Peyer's patch (tissue), 4 donors: Measurements from ENCODE around the gene IGF1R. TPM values are rescaled to one million over a fixed set of nuclear protein-coding genes. Genes with fewer than 3 reads are reported as not detected.

Experiments
- DNase-seq, 3 donors: peaks; one replicate each; pipeline ENCODE4 v3.0.0-alpha.2; 2017 to 2019
- H3K27ac ChIP-seq, 4 donors: fragments of 200-600 bp; sonication (generic); one replicate each; pipeline ENCODE4 v1.5.1; 2016 to 2019
- H3K27me3 ChIP-seq, 2 donors: fragments of 200-600 bp; sonication (generic); one replicate each; pipeline ENCODE4 v1.5.1; 2019
- H3K36me3 ChIP-seq, 3 donors: fragments of 200-600 bp; sonication (generic); one replicate each; pipeline ENCODE4 v1.5.1; 2016 to 2019
- H3K4me1 ChIP-seq, 4 donors: fragments of 200-600 bp; sonication (generic); one replicate each; pipeline ENCODE4 v1.5.1; 2016 to 2019
- H3K4me3 ChIP-seq, 4 donors: fragments of 200-600 bp; sonication (generic); 1 replicate in 3 of 4; 2 replicates in 1 of 4; pipeline ENCODE4 v1.5.1; 2016 to 2019; ENCODE audit warnings: mild to moderate bottlenecking in 1 of 4
- H3K9me3 ChIP-seq, 4 donors: fragments of 200-600 bp; sonication (generic); one replicate each; pipeline ENCODE4 v1.5.1; 2016 to 2019; ENCODE audit warnings: mild to moderate bottlenecking in 1 of 4
- CTCF ChIP-seq, 6 experiments: fragments of 450-650 bp in 4 of 6; fragments of 200-600 bp in 2 of 6; sonication (generic) in 1 of 6; IDR thresholded peaks; one replicate each; pipeline ENCODE4 v1.5.1; 2017 to 2019; ENCODE audit warnings: antibody characterized with exemption in 6 of 6, mild to moderate bottlenecking in 3 of 6, moderate library complexity in 1 of 6
- POLR2A ChIP-seq, 2 donors: fragments of 450-650 bp; IDR thresholded peaks; one replicate each; pipeline ENCODE4 v1.5.1; 2017; ENCODE audit warnings: antibody characterized with exemption in 2 of 2, mild to moderate bottlenecking in 2 of 2, moderate library complexity in 2 of 2
- total RNA-seq, 4 donors: library from RNA; depleted of rRNA; stranded (reverse); fragments of >200 nt; gene quantifications; one replicate each; pipeline ENCODE4 v1.1.0, GENCODE V29; 2016

The IGF1R gene
- total RNA-seq, 4 donors from 2014 or later: 29.6 to 176 (median 88.1) TPM

- Histone ChIP-seq H3K36me3 (no peaks in the 10 kb centered on the region), H3K27ac (no peak overlapping the region), H3K4me1 (peaks cover 0 to 8% (median 0%) of the 10 kb centered on the region in 4 donors), H3K9me3 (no peaks in the 10 kb centered on the region), H3K27me3 (no peaks in the 10 kb centered on the region), H3K4me3 (no peak overlapping the region)
- TF ChIP-seq CTCF (IDR thresholded peaks at IDR 0.05) (no peak), POLR2A (IDR thresholded peaks at IDR 0.05) (no peak)
- no peak for DNase-seq
Measured at GRCh38 chr15:98678484-98678883, 30.1 kb downstream of the IGF1R start.

- no peak overlapping the region for H3K27ac ChIP-seq
- no peaks in the 10 kb centered on the region for H3K27me3 ChIP-seq
- no peak overlapping the region for H3K4me3 ChIP-seq
- no peaks in the 10 kb centered on the region for H3K9me3 ChIP-seq
- no peaks in the 10 kb centered on the region for H3K36me3 ChIP-seq
- DNase-seq: no peak
- H3K4me1 ChIP-seq: peaks cover 0 to 20% (median 0%) of the 10 kb centered on the region in 4 donors
- no peak for TF ChIP-seq POLR2A (IDR thresholded peaks at IDR 0.05)
- TF ChIP-seq CTCF (IDR thresholded peaks at IDR 0.05): no peak
Measured at GRCh38 chr15:98681061-98681460, 32.7 kb downstream of the IGF1R start.

- no peak for TF ChIP-seq CTCF (IDR thresholded peaks at IDR 0.05)
- TF ChIP-seq POLR2A (IDR thresholded peaks at IDR 0.05): no peak
- H3K36me3 ChIP-seq: no peaks in the 10 kb centered on the region
- H3K4me1 ChIP-seq: peaks cover 0 to 20% (median 0%) of the 10 kb centered on the region in 4 donors
- H3K27ac ChIP-seq: peak overlapping the region in 3 of 4 donors; percentile 5 to 20 (median 6)
- H3K4me3 ChIP-seq: no peak overlapping the region
- no peaks in the 10 kb centered on the region for H3K9me3 ChIP-seq
- H3K27me3 ChIP-seq: no peaks in the 10 kb centered on the region
- DNase-seq: no peak
Measured at GRCh38 chr15:98682992-98683701, 34.8 kb downstream of the IGF1R start.

- H3K27ac ChIP-seq: peak overlapping the region in 1 of 4 donors; percentile 5
- DNase-seq: no peak
- H3K4me1 ChIP-seq: peaks cover 0 to 20% (median 0%) of the 10 kb centered on the region in 4 donors
Measured at GRCh38 chr15:98683831-98684230, 35.5 kb downstream of the IGF1R start.

GRCh38 chr15:98684436-98684835 lies 36.1 kb downstream of the IGF1R start:
- no peak for DNase-seq
- no peak for TF ChIP-seq POLR2A (IDR thresholded peaks at IDR 0.05)
- TF ChIP-seq CTCF (IDR thresholded peaks at IDR 0.05): no peak
- Histone ChIP-seq H3K4me3 (no peak overlapping the region), H3K36me3 (no peaks in the 10 kb centered on the region), H3K27me3 (no peaks in the 10 kb centered on the region), H3K27ac (no peak overlapping the region), H3K4me1 (peaks cover 0 to 20% (median 0%) of the 10 kb centered on the region in 4 donors), H3K9me3 (no peaks in the 10 kb centered on the region)

More at GRCh38 chr15:98683831-98684230, 35.5 kb downstream of the IGF1R start:
- TF ChIP-seq CTCF (IDR thresholded peaks at IDR 0.05): no peak
- TF ChIP-seq POLR2A (IDR thresholded peaks at IDR 0.05): no peak
- H3K4me3 ChIP-seq: no peak overlapping the region
- no peaks in the 10 kb centered on the region for H3K36me3 ChIP-seq
- no peaks in the 10 kb centered on the region for H3K9me3 ChIP-seq
- H3K27me3 ChIP-seq: no peaks in the 10 kb centered on the region
